HepG2 (cell line): Measurements from ENCODE around the gene CCS. TPM values are rescaled to one million over a fixed set of nuclear protein-coding genes. Genes with fewer than 3 reads are reported as not detected.

ENCODE experiments used
- ATAC-seq: fragments of 200-7000 bp; cut with Tn5 transposase; 3 replicates; pipeline ENCODE4 v1.9.1; 2020; ENCODE audit warnings: mild to moderate bottlenecking, moderate library complexity
- BruUV-seq: library from RNA; stranded (reverse); fragments of 400-500 nt; replicated peaks from 2 replicates; lab custom pipeline; 2021; lab: Mats Ljungman, UMichigan
- CTCF ChIA-PET: fragments of 300-600 bp; formaldehyde crosslinking; extraction: SDS; loops from one replicate; lab custom pipeline; 2021; ENCODE audit warnings: low total read pairs, inconsistent platforms, low intra/inter-chr PET ratio; lab: Yijun Ruan, JAX
- POLR2A ChIA-PET: fragments of 350-600 bp; sonication (Branson Sonifier 250); formaldehyde crosslinking; loops from one replicate; lab custom pipeline; 2020; ENCODE audit warnings: antibody characterized with exemption, inconsistent platforms; lab: Yijun Ruan, JAX
- DNase-seq: peaks from one replicate; pipeline ENCODE4 v3.0.0-alpha.2; 2015; ENCODE audit warnings: low spot score
- FAIRE-seq: peaks from 3 replicates; lab custom pipeline; 2011; peaks lifted over from hg19 to GRCh38; lab: Jason Lieb, UNC
- H2AFZ ChIP-seq: one replicate; pipeline ENCODE4 v1.6.1; 2011; ENCODE audit warnings: low read length, inconsistent platforms
- H3K27ac ChIP-seq: fragments of 300-600 bp; 3 replicates; pipeline ENCODE4 v1.8.0; 2011; ENCODE audit warnings: mixed run types, mild to moderate bottlenecking, mixed read lengths, low read length, inconsistent platforms; ENCODE audit not compliant: insufficient read depth; ENCODE audit errors: extremely low read length
- H3K27me3 ChIP-seq, 2 experiments: fragments of 200-600 bp in 1 of 2; 2 replicates in 1 of 2; 3 replicates in 1 of 2; pipeline versions ENCODE4 v1.6.0 to v1.8.0; 2011; ENCODE audit warnings: low read length in 2 of 2, mild to moderate bottlenecking in 2 of 2, moderate library complexity in 2 of 2, inconsistent platforms in 1 of 2; ENCODE audit not compliant: insufficient read depth in 2 of 2, control insufficient read depth in 1 of 2
- H3K36me3 ChIP-seq, 2 experiments: fragments of 200-600 bp in 1 of 2; replicated peaks in 1 of 2; 2 replicates in 1 of 2; 3 replicates in 1 of 2; pipeline versions ENCODE4 v1.5.1 to v1.8.0; 2011; ENCODE audit warnings: low read length in 2 of 2, inconsistent platforms in 1 of 2; ENCODE audit not compliant: insufficient read depth in 2 of 2, control insufficient read depth in 1 of 2
- H3K4me1 ChIP-seq: 2 replicates; pipeline ENCODE4 v1.5.1; 2012; ENCODE audit warnings: low read length, inconsistent platforms; ENCODE audit not compliant: insufficient read depth
- H3K4me2 ChIP-seq: 2 replicates; pipeline ENCODE4 v1.6.0; 2011; ENCODE audit warnings: low read depth, low read length, inconsistent platforms
- H3K4me3 ChIP-seq, 3 experiments: fragments of 200-600 bp in 1 of 3; sonication (generic), shearing (Covaris generic) in 1 of 3; replicated peaks in 1 of 3; 2 replicates each; pipeline ENCODE4 v1.5.1; 2011 to 2016; ENCODE audit warnings: low read length in 3 of 3, inconsistent platforms in 2 of 3, low read depth in 2 of 3, mild to moderate bottlenecking in 2 of 3, control low read depth in 1 of 3, mixed read lengths in 1 of 3; ENCODE audit not compliant: insufficient read depth in 1 of 3
- H3K79me2 ChIP-seq: one replicate; pipeline ENCODE4 v1.6.1; 2011; ENCODE audit warnings: low read length, inconsistent platforms; ENCODE audit not compliant: insufficient read depth
- H3K9ac ChIP-seq: 2 replicates; pipeline ENCODE4 v1.6.0; 2011; ENCODE audit warnings: mild to moderate bottlenecking, low read depth, low read length, inconsistent platforms; ENCODE audit not compliant: insufficient read depth
- H3K9me3 ChIP-seq: 2 replicates; pipeline ENCODE4 v1.5.1; 2012; ENCODE audit warnings: mild to moderate bottlenecking, low read length
- H4K20me1 ChIP-seq: 2 replicates; pipeline ENCODE4 v1.6.0; 2011; ENCODE audit warnings: inconsistent platforms, mild to moderate bottlenecking, low read length, moderate library complexity; ENCODE audit not compliant: insufficient read depth
- ARID3A ChIP-seq: IDR thresholded peaks from 2 replicates; pipeline ENCODE4 v1.6.1; 2012; ENCODE audit warnings: low read depth, low read length, improper control_type of control experiment
- ATF7-NPFF ChIP-seq: sonication (generic); formaldehyde crosslinking; IDR thresholded peaks from 2 replicates; pipeline ENCODE4 v1.8.1; 2023; ENCODE audit warnings: mild to moderate bottlenecking, low read depth, missing genetic modification reagents, moderate library complexity
- ELF1 ChIP-seq: sonication (generic); formaldehyde crosslinking; IDR thresholded peaks from 2 replicates; pipeline ENCODE4 v1.4.0; 2020; ENCODE audit warnings: missing genetic modification reagents
- LCORL ChIP-seq, 2 experiments: fragments of 450-650 bp in 1 of 2; sonication (generic) in 1 of 2; formaldehyde crosslinking in 1 of 2; IDR thresholded peaks; 2 replicates each; pipeline versions ENCODE4 v1.5.0 to v1.6.1; 2017 to 2020; ENCODE audit warnings: antibody characterized with exemption in 1 of 2, missing genetic modification reagents in 1 of 2
- MBNL3 ChIP-seq: fragments of 250-450 bp; sonication (Bioruptor Pico); conservative IDR thresholded peaks from 2 replicates; pipeline ENCODE4 v1.8.0; 2022; ENCODE audit warnings: mild to moderate bottlenecking, inconsistent platforms
- NFATC3 ChIP-seq: sonication (generic); formaldehyde crosslinking; IDR thresholded peaks from 2 replicates; pipeline ENCODE4 v1.5.1; 2020; ENCODE audit warnings: mild to moderate bottlenecking, missing genetic modification reagents
- POLR2A ChIP-seq, 2 experiments: IDR thresholded peaks; 2 replicates each; pipeline ENCODE4 v1.6.1; 2011; ENCODE audit warnings: low read depth in 2 of 2, low read length in 2 of 2, mild to moderate bottlenecking in 1 of 2, moderate library complexity in 1 of 2; ENCODE audit not compliant: insufficient read depth in 1 of 2
- RAD21 ChIP-seq: fragments of 450-650 bp; formaldehyde crosslinking; IDR thresholded peaks from 2 replicates; pipeline ENCODE4 v1.5.0; 2020; ENCODE audit warnings: mild to moderate bottlenecking
- REL ChIP-seq: sonication (generic); formaldehyde crosslinking; conservative IDR thresholded peaks from 2 replicates; pipeline ENCODE4 v1.8.0; 2022; ENCODE audit warnings: mild to moderate bottlenecking, missing genetic modification reagents, moderate library complexity
- SPEN ChIP-seq: sonication (generic); formaldehyde crosslinking; IDR thresholded peaks from 2 replicates; pipeline ENCODE4 v1.5.1; 2020; ENCODE audit warnings: low read depth, mild to moderate bottlenecking, missing genetic modification reagents
- TAF15 ChIP-seq: fragments of 200-400 bp; formaldehyde crosslinking; IDR thresholded peaks from one replicate; pipeline ENCODE4 v1.6.1; 2018; ENCODE audit warnings: mild to moderate bottlenecking, low read depth, low read length; ENCODE audit not compliant: poor library complexity, severe bottlenecking
- TRAFD1 ChIP-seq: sonication (generic); formaldehyde crosslinking; IDR thresholded peaks from 2 replicates; pipeline ENCODE4 v1.5.1; 2020; ENCODE audit warnings: missing genetic modification reagents, mild to moderate bottlenecking, borderline replicate concordance
- ZNF3 ChIP-seq: IDR thresholded peaks from 2 replicates; pipeline ENCODE4 v1.7.0; 2017; ENCODE audit warnings: inconsistent platforms
- ZNF562 ChIP-seq: sonication (generic); formaldehyde crosslinking; IDR thresholded peaks from 2 replicates; pipeline ENCODE4 v1.8.0; 2022; ENCODE audit warnings: missing genetic modification reagents, borderline replicate concordance
- ZNF570 ChIP-seq: sonication (generic); formaldehyde crosslinking; IDR thresholded peaks from 2 replicates; pipeline ENCODE4 v1.4.0; 2020; ENCODE audit warnings: mild to moderate bottlenecking, missing genetic modification reagents, borderline replicate concordance
- ZSCAN30 ChIP-seq: sonication (generic); formaldehyde crosslinking; IDR thresholded peaks from 2 replicates; pipeline ENCODE4 v1.5.0; 2020; ENCODE audit warnings: mild to moderate bottlenecking, missing genetic modification reagents
- WGBS: methylation state at CpG from one replicate; pipeline ENCODE4 v1.1.6; 2017; ENCODE audit warnings: low lambda C conversion rate; 5-methylcytosine and 5-hydroxymethylcytosine counted together
- in situ Hi-C: cut with HindIII; loops from 2 replicates; pipeline ENCODE4 v1.10.0; 2017; ENCODE audit warnings: low pct_unique_long_range_greater_than_20kb; ENCODE audit not compliant: extremely low pct_ligation_motif_present
- intact Hi-C: fragments of 100-400 bp; cut with micrococcal nuclease; formaldehyde crosslinking; loops from one replicate; pipeline ENCODE4 v1.10.0; 2022; ENCODE audit not compliant: unreplicated experiment
- polyA plus RNA-seq, 8 experiments: library from polyadenylated mRNA; depleted of rRNA in 3 of 8; stranded (reverse) in 7 of 8; unstranded in 1 of 8; fragments of >200 nt; fragmentation: Illumina TruSeq in 4 of 8; extraction: Trizol in 4 of 8; gene quantifications; 2 replicates each; pipeline versions ENCODE4 v1.2.1 to v1.2.3, GENCODE V29; 2011 to 2016; ENCODE audit warnings: low read depth in 4 of 8, missing spikeins in 1 of 8, mixed read lengths in 1 of 8; ENCODE audit not compliant: insufficient read depth in 1 of 8
- total RNA-seq, 5 experiments: library from RNA; depleted of rRNA; stranded (reverse); fragments of >200 nt; fragmentation: Illumina TruSeq; extraction: Trizol; gene quantifications; 2 replicates each; pipeline ENCODE4 v1.2.3, GENCODE V29; 2016; ENCODE audit warnings: low read depth in 1 of 5

The CCS gene
- total and polyA plus RNA-seq, 2 of the 13 experiments (the other 11 are each of a cell fraction or from before 2014, with no cell fraction given), result 25.4 to 44.6 TPM

GRCh38 chr11:66612458-66612857 lies 19.5 kb downstream of the CCS start:
- Histone ChIP-seq H3K36me3 (no peaks in the 10 kb centered on the region), H3K79me2 (peaks cover 13% of the 10 kb centered on the region), H3K9ac (no peak overlapping the region), H3K4me3 (no peak overlapping the region), H3K4me1 (peaks cover 25% of the 10 kb centered on the region), H3K27me3 (no peaks in the 10 kb centered on the region; a peak in 1 of 5 replicates), H4K20me1 (peaks cover 10% of the 10 kb centered on the region; the same call in 1 of the 2 replicates), H2AFZ (no peak overlapping the region), H3K9me3 (no peaks in the 10 kb centered on the region), H3K4me2 (no peak overlapping the region), H3K27ac (no peak overlapping the region)
- TF ChIP-seq TAF15, result no peak
- TF ChIP-seq LCORL (IDR thresholded peaks at IDR 0.05), result no peak
- TF ChIP-seq LCORL (CRISPR knock-in tag; IDR thresholded peaks at IDR 0.05), result no peak
- no peak for TF ChIP-seq ELF1
- TF ChIP-seq ARID3A, result no peak
- no peak for TF ChIP-seq SPEN
- no peak for TF ChIP-seq POLR2A (IDR thresholded peaks at IDR 0.05; ENCODE audit: insufficient read depth in 1 of 2, low read depth in 2 of 2, low read length in 2 of 2)
- no peak for TF ChIP-seq NFATC3 (CRISPR knock-in tag)
- TF ChIP-seq ZNF570 (CRISPR knock-in tag), result no peak
- TF ChIP-seq RAD21 (CRISPR knock-in tag), result no peak
- no peak for TF ChIP-seq MBNL3 (CRISPR knock-in tag)
- no peak for TF ChIP-seq ZNF3
- no peak for TF ChIP-seq ATF7-NPFF (CRISPR knock-in tag)
- TF ChIP-seq ZNF562 (CRISPR knock-in tag), result no peak
- TF ChIP-seq TRAFD1 (CRISPR knock-in tag), result no peak
- no peak for TF ChIP-seq ZSCAN30 (CRISPR knock-in tag)
- TF ChIP-seq REL (CRISPR knock-in tag), result no peak
- DNase-seq (no peak), ATAC-seq (no peak), FAIRE-seq (no peak)
- CTCF ChIA-PET, result no interaction called here
- in situ Hi-C loops (no loop called here), intact Hi-C loops (no loop called here)
- POLR2A ChIA-PET, result interaction anchor here (0.8 kb wide), 1 partner anchor 26 kb away, joined by 4 read pairs; no protein-coding TSS in a partner anchor
- WGBS, result 87% methylated on average over 1 of the region's 1 CpG
- no TSS peak for BruUV-seq
